GM19025 (cell line): ENCODE data around the gene ITGB6.
A peak's percentile ranks its signal among the peaks of the same experiment; 100 is the strongest.

Experiments used
- ATAC-seq: cut with Tn5 transposase; IDR thresholded peaks from one replicate; pipeline ENCODE4 v1.9.1; 2021; ENCODE audit warnings: mild to moderate bottlenecking, low read depth, moderate library complexity; ENCODE audit not compliant: unreplicated experiment

The ITGB6 gene, protein sequence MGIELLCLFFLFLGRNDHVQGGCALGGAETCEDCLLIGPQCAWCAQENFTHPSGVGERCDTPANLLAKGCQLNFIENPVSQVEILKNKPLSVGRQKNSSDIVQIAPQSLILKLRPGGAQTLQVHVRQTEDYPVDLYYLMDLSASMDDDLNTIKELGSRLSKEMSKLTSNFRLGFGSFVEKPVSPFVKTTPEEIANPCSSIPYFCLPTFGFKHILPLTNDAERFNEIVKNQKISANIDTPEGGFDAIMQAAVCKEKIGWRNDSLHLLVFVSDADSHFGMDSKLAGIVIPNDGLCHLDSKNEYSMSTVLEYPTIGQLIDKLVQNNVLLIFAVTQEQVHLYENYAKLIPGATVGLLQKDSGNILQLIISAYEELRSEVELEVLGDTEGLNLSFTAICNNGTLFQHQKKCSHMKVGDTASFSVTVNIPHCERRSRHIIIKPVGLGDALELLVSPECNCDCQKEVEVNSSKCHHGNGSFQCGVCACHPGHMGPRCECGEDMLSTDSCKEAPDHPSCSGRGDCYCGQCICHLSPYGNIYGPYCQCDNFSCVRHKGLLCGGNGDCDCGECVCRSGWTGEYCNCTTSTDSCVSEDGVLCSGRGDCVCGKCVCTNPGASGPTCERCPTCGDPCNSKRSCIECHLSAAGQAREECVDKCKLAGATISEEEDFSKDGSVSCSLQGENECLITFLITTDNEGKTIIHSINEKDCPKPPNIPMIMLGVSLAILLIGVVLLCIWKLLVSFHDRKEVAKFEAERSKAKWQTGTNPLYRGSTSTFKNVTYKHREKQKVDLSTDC

GRCh38 chr2:160199683-160200389 is at the start of gene ITGB6:
TSS of gene ITGB6 (minus strand) at chr2:160200272. CDS start at chr2:160200063, 209 bp downstream.
- no peak for ATAC-seq

GRCh38 chr2:160247296-160248035 is 47.4 kb upstream of the ITGB6 start:
- no peak for ATAC-seq

DNA sequence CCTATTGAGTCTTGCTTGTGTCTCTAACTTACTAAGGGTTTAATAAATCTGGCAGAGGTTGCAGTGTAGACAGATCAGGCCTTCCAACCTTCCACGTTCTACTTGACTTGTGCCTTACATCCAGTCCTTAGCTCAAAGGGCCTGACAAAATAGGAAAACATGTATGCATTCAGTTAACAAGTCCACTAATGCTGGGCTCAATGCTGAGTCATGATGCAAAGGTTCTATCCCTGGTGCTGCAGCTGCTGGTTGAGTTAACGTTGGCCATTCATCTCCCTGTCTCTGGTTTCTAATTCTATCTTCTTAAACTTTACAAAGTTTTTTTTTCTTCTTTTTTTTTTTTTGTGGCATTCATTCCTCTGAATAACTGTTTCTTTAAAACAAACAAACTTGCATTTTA is 46.3 kb upstream of the ITGB6 start:
- no peak for ATAC-seq

- no peak for ATAC-seq
Observed at GRCh38 chr2:160245614-160246155, 45.6 kb upstream of the ITGB6 start.

DNA sequence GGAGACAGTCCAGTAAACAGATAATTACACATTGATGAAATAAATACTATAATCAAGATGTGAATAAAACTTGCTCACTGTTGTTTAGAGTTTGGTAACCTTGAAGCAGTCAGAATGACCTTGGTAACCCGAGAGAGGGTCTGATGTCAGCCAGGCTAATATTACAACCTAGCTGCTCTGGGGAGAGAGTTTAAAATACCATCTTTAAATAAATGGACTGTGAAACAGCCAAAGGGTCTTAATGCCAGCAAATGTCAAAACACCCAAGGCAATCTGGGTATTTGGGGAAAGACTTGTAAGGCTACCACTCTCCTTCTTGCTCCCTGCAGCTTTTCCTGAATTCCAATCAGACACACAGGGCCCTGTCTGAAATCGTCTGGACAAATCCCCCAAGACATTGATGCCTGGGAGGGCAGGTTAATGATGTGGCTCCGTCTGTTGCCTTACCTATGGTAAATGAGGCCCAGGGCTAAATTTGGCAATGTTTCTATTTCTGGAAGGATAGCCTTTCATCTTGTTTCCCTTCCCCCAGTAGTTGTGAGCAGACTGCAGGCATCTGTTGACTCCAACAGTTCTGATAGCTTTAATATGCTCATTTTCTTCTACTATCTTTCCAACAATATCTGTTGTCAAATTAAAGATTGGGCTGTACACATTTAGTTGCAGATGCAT is 43.0 kb upstream of the ITGB6 start:
- ATAC-seq, result no peak

DNA sequence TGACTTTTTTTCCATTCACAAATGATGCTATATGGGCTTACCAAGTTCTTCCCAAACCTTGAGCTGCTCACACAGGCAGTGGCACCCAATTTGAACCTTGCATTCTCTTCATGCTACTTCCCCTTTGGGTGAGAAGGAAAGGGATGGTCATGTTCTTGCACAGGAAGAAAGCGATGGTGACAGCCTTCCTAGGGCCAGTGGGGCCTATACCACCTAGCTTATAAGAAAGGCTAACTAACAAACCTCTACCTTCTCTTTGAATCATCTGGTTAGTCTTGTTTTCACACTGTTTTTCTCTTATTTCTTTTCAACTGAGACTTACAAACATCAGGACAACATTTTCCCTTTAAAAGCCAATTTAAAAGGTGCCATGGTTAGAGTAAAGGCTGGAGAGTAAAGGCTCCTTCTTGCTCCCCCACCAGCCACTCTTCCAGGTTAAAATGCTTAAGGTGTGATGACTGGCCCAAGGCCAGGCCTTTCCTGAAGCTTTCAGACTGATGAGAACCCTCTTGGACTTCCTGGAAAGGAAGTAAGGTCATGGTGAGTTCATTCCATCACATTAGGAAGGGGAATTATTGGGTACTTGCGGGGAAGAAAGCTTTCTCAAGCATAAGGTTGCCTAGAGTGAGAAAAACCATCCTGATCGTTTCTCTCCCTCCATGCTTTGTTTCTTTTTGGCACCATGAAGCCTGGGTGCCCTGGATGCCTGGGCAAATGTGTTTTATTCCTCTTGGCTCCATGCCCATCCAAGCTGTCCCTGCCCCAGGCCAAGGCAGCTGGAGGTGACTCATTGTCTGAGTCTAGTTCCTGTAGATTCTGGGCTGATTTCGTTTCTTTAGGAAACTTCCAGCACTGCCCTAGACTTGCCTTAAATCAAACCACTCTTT is 41.4 kb upstream of the ITGB6 start:
- ATAC-seq, result no peak

- ATAC-seq, result no peak
Observed at GRCh38 chr2:160239436-160239835, 39.4 kb upstream of the ITGB6 start.

- ATAC-seq, result no peak
Observed at GRCh38 chr2:160238392-160238791, 38.3 kb upstream of the ITGB6 start.

DNA sequence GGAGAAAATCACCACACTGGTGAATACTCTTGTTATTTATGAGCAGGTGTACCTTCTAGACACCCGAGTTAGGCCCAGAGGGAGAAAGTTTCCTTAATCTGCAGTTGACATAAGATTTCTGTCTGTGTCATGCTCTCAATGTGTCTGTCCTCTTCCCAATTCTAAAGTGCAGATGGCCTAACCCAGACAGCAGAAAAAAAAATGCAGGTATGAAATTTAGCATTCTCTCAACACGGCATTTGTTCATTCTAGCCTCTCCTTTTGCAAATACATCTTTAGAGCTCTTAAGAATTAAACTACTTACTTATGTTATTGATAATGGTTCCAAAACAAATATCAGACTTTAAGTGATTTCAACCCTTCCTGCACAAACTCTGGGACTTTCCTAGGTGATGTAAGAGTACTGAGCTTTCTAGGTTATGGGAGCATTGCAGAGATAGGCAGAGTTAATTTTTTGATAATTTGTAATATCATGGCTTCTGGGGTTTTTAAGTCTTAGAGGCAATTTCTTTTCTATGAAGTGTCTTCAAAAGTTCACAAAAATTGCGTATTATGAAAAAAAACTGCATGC is 32.9 kb upstream of the ITGB6 start:
- no peak for ATAC-seq

DNA sequence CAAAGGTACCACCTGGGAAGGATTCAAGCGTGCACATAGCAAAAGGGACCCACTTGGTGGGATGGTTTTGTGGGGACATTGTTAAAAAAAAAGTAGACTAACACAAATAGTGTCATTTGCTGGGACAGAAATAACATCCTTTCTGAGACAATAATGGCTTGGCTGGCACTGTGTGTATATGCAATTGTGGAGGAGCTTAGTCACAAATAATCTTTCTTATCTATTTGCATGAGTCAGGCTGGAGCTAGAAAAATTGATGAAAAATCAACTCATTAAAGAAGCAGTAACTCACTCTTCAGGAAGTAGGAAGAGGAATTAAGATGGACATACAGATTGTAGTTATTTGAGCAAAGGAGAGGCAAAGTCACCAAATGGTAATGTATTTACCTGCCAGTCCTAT is 29.5 kb upstream of the ITGB6 start:
- no peak for ATAC-seq

GRCh38 chr2:160228141-160228917 is 28.3 kb upstream of the ITGB6 start:
- no peak for ATAC-seq

DNA sequence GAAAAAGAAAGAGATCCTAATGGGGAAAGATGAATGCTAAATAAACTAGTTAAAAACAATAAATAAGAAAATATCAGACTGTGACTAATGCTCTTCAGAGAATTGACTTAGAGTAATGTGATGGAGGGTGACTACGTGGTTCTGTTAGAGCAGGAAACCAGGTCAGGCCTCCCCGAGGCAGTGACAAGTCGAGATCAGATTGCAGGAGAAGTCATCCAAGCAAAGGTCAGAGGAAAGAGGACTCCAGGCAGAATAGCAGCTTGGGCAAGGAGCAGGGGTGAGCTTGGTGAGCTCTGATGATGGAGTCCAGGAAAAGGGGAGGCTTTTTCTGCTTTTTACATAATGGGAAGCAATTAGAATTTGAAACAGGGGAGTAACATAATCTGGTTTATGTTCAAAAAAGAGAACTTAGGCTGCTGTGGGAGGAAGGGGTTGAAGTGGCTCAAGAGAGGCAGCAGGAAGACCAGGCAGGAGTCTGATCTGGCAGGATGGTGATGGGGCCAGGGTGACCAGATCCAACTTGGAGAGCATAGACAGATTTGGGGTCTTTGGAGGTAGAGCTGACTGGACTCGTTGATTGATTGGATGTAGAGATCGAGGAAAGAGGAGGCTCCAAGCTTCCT is 27.3 kb upstream of the ITGB6 start:
- ATAC-seq, result no peak

DNA sequence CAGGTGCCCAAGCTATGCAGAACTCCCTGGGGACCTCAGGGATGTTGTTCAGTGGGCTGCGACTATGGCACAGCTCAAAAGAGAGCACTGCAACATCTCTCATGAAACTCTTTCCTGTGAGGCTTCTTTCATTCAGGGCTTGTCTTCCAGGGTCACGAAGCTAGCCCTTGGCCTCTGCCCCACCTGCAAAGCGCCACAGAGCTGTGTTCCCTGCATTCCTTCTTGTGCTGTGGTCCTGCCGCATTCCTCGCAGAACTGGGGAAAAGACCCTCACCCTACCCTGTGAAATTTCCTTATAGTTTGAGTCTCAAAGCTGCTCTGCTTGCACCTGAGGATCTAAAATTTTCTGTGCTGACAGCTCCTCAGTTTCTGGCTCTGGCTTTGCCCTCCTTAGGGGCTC is 26.3 kb upstream of the ITGB6 start:
- no peak for ATAC-seq

GRCh38 chr2:160225722-160226121 is 25.6 kb upstream of the ITGB6 start:
- ATAC-seq, result no peak

DNA sequence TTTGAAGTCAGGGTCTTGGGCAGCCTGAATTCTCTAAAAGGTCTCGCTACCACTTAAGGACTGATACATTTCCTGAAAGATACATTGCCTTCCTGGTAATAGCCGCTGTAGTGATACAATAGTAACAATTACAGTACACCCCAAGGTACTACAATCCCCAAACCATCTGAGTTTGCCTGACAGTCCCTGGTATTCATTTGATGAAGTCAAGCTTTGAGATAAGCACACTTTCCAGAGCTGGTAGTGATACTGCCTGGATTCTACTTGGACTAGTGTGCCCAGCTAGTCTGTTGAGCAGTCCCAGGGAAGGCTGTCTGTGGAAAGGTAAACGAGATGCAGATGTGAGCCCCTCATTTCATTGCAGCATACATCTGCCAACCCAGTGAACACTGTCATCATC is 24.4 kb upstream of the ITGB6 start:
- peak; percentile 12 for ATAC-seq

- peak; percentile 92 for ATAC-seq
Observed at GRCh38 chr2:160224060-160224459, 24.0 kb upstream of the ITGB6 start.

- ATAC-seq, result no peak
Observed at GRCh38 chr2:160223560-160223959, 23.5 kb upstream of the ITGB6 start.
